ENCODE results near the gene PROB1.

- TF ChIP-seq, protein P1, sequence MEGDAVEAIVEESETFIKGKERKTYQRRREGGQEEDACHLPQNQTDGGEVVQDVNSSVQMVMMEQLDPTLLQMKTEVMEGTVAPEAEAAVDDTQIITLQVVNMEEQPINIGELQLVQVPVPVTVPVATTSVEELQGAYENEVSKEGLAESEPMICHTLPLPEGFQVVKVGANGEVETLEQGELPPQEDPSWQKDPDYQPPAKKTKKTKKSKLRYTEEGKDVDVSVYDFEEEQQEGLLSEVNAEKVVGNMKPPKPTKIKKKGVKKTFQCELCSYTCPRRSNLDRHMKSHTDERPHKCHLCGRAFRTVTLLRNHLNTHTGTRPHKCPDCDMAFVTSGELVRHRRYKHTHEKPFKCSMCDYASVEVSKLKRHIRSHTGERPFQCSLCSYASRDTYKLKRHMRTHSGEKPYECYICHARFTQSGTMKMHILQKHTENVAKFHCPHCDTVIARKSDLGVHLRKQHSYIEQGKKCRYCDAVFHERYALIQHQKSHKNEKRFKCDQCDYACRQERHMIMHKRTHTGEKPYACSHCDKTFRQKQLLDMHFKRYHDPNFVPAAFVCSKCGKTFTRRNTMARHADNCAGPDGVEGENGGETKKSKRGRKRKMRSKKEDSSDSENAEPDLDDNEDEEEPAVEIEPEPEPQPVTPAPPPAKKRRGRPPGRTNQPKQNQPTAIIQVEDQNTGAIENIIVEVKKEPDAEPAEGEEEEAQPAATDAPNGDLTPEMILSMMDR (CRISPR knock-in tag; IDR thresholded peaks at IDR 0.05) = no peak
- TF ChIP-seq HDAC1 (CRISPR knock-in tag; IDR thresholded peaks at IDR 0.05) = no peak
- no peak for TF ChIP-seq PATZ1 (CRISPR knock-in tag; IDR thresholded peaks at IDR 0.05)
- TF ChIP-seq YY1 (IDR thresholded peaks at IDR 0.05; ENCODE audit: insufficient read depth, insufficient replicate concordance, low read depth, low read length) = no peak
These were observed 43.8 kb upstream of the PROB1 start for GRCh38 chr5:139438707-139439012.
